Gastrocnemius medialis (tissue), 4 donors: ENCODE measurements around the gene USP37.
A peak's percentile ranks its signal among the peaks of the same experiment; 100 is the strongest.

Source experiments
- CTCF ChIP-seq, 5 experiments: fragments of 450-650 bp in 3 of 5; fragments of 200-600 bp in 2 of 5; sonication (generic) in 2 of 5; IDR thresholded peaks in 4 of 5; conservative IDR thresholded peaks in 1 of 5; 1 replicate in 4 of 5; 2 replicates in 1 of 5; pipeline ENCODE4 v1.5.1; 2016 to 2019; ENCODE audit warnings: antibody characterized with exemption in 5 of 5, mild to moderate bottlenecking in 3 of 5, moderate library complexity in 3 of 5
- POLR2A ChIP-seq, 2 donors: fragments of 450-650 bp; IDR thresholded peaks; one replicate each; pipeline ENCODE4 v1.6.1; 2017; ENCODE audit warnings: antibody characterized with exemption in 2 of 2, mild to moderate bottlenecking in 2 of 2, moderate library complexity in 2 of 2

GRCh38 chr2:218405746-218406208 is 162.4 kb downstream of the USP37 start:
- TF ChIP-seq CTCF (IDR thresholded peaks at IDR 0.05 in 4 of 5, conservative IDR thresholded peaks at IDR 0.05 in 1 of 5) (peak in 1 of 5 experiments; percentile 9), POLR2A (IDR thresholded peaks at IDR 0.05) (no peak)
